ENCODE results near the gene TMSB10.

Gene TMSB10

DNA sequence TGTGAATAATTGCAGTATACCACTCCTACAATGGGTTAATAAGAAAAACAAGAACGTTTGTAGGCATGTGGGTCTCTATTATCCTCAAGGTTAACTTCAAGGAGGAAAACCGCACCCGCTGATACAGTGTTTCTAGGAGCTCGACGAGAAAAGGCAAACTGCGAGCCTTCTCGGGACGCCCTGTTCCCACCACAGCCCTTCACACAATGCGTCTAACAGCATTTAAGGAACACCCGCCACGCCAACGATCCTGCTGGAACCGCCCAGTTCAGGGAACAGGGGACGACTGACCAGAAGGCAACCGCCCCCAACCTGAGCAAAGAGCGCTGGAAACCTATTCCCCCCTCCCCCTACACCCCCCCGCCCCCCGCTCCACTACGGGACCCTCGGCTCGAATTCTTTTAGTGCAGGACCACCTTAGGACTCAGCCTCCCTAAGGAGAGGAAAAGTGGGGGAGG is 710 bp upstream of the TMSB10 start:
- no peak for TF ChIP-seq CTCF (conservative IDR thresholded peaks at IDR 0.05)
- TF ChIP-seq ZFX (IDR thresholded peaks at IDR 0.05) = no peak
- peak overlapping the region; percentile 86 for H3K27ac ChIP-seq

- peak overlapping the region; percentile 86 for H3K27ac ChIP-seq
Observed at GRCh38 chr2:84906108-84906899, 848 bp downstream of the TMSB10 start.

GRCh38 chr2:84906900-84907714 is 1.7 kb downstream of the TMSB10 start:
- H3K27ac ChIP-seq = no peak overlapping the region
- no peak for TF ChIP-seq CTCF (conservative IDR thresholded peaks at IDR 0.05)
- TF ChIP-seq ZFX (IDR thresholded peaks at IDR 0.05) = no peak

More at GRCh38 chr2:84906108-84906899, 848 bp downstream of the TMSB10 start:
- TF ChIP-seq CTCF (conservative IDR thresholded peaks at IDR 0.05) (no peak), ZFX (IDR thresholded peaks at IDR 0.05) (no peak)

- H3K27ac ChIP-seq = no peak overlapping the region
- no peak for TF ChIP-seq ZFX (IDR thresholded peaks at IDR 0.05)
- TF ChIP-seq CTCF (conservative IDR thresholded peaks at IDR 0.05) = no peak
Observed at GRCh38 chr2:84908948-84909713, 3.7 kb downstream of the TMSB10 start.

- TF ChIP-seq ZFX (IDR thresholded peaks at IDR 0.05) (no peak), CTCF (conservative IDR thresholded peaks at IDR 0.05) (no peak)
- H3K27ac ChIP-seq = no peak overlapping the region
Observed at GRCh38 chr2:84911135-84911678, 5.8 kb downstream of the TMSB10 start.

GRCh38 chr2:84912984-84913383 is 7.5 kb downstream of the TMSB10 start:
- H3K27ac ChIP-seq = no peak overlapping the region
- TF ChIP-seq CTCF (conservative IDR thresholded peaks at IDR 0.05) (no peak), ZFX (IDR thresholded peaks at IDR 0.05) (no peak)
